Peyer's patch (tissue), 4 donors: Measurements from ENCODE around the gene CATSPERD. TPM values are rescaled to one million over a fixed set of nuclear protein-coding genes. Genes with fewer than 3 reads are reported as not detected.
A peak's percentile ranks its signal among the peaks of the same experiment; 100 is the strongest.

Source experiments
- DNase-seq, 3 donors: peaks; one replicate each; pipeline ENCODE4 v3.0.0-alpha.2; 2017 to 2019
- H3K27ac ChIP-seq, 4 donors: fragments of 200-600 bp; sonication (generic); one replicate each; pipeline ENCODE4 v1.5.1; 2016 to 2019
- H3K27me3 ChIP-seq, 2 donors: fragments of 200-600 bp; sonication (generic); one replicate each; pipeline ENCODE4 v1.5.1; 2019
- H3K36me3 ChIP-seq, 3 donors: fragments of 200-600 bp; sonication (generic); one replicate each; pipeline ENCODE4 v1.5.1; 2016 to 2019
- H3K4me1 ChIP-seq, 4 donors: fragments of 200-600 bp; sonication (generic); one replicate each; pipeline ENCODE4 v1.5.1; 2016 to 2019
- H3K4me3 ChIP-seq, 4 donors: fragments of 200-600 bp; sonication (generic); 1 replicate in 3 of 4; 2 replicates in 1 of 4; pipeline ENCODE4 v1.5.1; 2016 to 2019; ENCODE audit warnings: mild to moderate bottlenecking in 1 of 4
- H3K9me3 ChIP-seq, 4 donors: fragments of 200-600 bp; sonication (generic); one replicate each; pipeline ENCODE4 v1.5.1; 2016 to 2019; ENCODE audit warnings: mild to moderate bottlenecking in 1 of 4
- POLR2A ChIP-seq, 2 donors: fragments of 450-650 bp; IDR thresholded peaks; one replicate each; pipeline ENCODE4 v1.5.1; 2017; ENCODE audit warnings: antibody characterized with exemption in 2 of 2, mild to moderate bottlenecking in 2 of 2, moderate library complexity in 2 of 2
- total RNA-seq, 4 donors: library from RNA; depleted of rRNA; stranded (reverse); fragments of >200 nt; gene quantifications; one replicate each; pipeline ENCODE4 v1.1.0, GENCODE V29; 2016
- TF ChIP-seq, protein P1 (sequence below), 6 experiments: fragments of 450-650 bp in 4 of 6; fragments of 200-600 bp in 2 of 6; sonication (generic) in 1 of 6; IDR thresholded peaks; one replicate each; pipeline ENCODE4 v1.5.1; 2017 to 2019; ENCODE audit warnings: antibody characterized with exemption in 6 of 6, mild to moderate bottlenecking in 3 of 6, moderate library complexity in 1 of 6

The CATSPERD gene
- total RNA-seq, 4 donors from 2014 or later, result not detected

DNA sequence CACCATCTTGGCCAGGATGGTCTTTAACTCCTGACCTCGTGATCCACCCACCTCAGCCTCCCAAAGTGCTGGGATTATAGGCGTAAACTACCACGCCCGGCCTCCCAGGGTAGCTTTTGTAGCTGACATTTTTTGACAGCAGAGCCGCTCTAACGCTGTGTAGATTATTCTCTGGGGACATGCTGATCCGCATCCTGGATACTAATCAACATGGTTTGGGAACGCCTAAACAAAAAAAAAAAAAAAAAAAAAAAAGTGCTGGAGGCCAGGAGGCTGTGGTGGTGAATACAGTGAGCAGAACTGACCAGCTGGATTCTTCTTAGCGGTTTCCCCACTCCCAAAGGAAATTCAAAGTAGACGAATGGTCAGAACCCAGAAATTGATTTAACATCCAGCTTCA is 5.6 kb upstream of the CATSPERD start:
- TF ChIP-seq, protein P1, sequence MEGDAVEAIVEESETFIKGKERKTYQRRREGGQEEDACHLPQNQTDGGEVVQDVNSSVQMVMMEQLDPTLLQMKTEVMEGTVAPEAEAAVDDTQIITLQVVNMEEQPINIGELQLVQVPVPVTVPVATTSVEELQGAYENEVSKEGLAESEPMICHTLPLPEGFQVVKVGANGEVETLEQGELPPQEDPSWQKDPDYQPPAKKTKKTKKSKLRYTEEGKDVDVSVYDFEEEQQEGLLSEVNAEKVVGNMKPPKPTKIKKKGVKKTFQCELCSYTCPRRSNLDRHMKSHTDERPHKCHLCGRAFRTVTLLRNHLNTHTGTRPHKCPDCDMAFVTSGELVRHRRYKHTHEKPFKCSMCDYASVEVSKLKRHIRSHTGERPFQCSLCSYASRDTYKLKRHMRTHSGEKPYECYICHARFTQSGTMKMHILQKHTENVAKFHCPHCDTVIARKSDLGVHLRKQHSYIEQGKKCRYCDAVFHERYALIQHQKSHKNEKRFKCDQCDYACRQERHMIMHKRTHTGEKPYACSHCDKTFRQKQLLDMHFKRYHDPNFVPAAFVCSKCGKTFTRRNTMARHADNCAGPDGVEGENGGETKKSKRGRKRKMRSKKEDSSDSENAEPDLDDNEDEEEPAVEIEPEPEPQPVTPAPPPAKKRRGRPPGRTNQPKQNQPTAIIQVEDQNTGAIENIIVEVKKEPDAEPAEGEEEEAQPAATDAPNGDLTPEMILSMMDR (IDR thresholded peaks at IDR 0.05), result no peak
- no peak for TF ChIP-seq POLR2A (IDR thresholded peaks at IDR 0.05)
- Histone ChIP-seq H3K36me3 (peaks cover 0 to 43% (median 0%) of the 10 kb centered on the region in 3 donors), H3K27ac (no peak overlapping the region), H3K27me3 (no peaks in the 10 kb centered on the region), H3K9me3 (no peaks in the 10 kb centered on the region), H3K4me3 (no peak overlapping the region), H3K4me1 (peaks cover 0 to 17% (median 10%) of the 10 kb centered on the region in 4 donors)
- no peak for DNase-seq

DNA sequence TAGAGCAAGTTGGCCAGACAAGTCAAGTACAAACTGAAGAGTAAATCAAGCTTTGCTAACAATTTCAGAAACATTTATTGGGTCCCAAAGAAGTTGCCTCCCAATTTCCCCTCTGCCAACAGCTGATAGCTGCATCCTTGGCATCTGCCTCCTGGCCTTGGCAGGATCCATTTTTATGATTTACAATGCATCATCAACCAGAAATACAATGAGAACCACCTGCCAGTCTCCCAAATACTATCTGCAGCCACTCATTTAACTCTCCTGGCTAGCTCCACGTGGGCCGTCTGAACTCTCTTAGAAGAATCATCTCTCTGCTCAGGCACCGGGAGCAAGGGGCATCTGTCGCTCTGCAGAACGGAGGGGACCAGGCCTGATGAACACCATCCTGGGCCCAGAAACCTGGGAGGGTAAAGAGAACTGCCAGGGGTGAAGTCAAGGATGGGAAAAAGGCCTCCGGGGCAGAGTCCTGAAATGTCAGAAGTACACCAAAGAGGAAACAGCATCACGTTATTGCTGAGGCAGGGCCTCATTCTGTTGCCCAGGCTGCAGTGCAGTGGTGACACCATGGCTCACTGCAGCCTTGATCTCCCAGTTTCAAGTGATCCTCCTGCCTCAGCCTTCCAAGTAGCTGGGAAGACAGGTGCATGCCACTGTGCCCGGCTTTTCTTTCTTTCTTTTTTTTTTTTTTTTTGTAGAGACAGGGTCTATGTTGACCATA is 3.1 kb upstream of the CATSPERD start:
- no peak for DNase-seq
- TF ChIP-seq, protein P1 (IDR thresholded peaks at IDR 0.05), result no peak
- TF ChIP-seq POLR2A (IDR thresholded peaks at IDR 0.05), result no peak
- no peak overlapping the region for H3K4me3 ChIP-seq
- H3K36me3 ChIP-seq, result peaks cover 0 to 17% (median 0%) of the 10 kb centered on the region in 3 donors
- no peaks in the 10 kb centered on the region for H3K27me3 ChIP-seq
- peaks cover 0 to 17% (median 10%) of the 10 kb centered on the region in 4 donors for H3K4me1 ChIP-seq
- H3K9me3 ChIP-seq, result no peaks in the 10 kb centered on the region
- H3K27ac ChIP-seq, result no peak overlapping the region

DNA sequence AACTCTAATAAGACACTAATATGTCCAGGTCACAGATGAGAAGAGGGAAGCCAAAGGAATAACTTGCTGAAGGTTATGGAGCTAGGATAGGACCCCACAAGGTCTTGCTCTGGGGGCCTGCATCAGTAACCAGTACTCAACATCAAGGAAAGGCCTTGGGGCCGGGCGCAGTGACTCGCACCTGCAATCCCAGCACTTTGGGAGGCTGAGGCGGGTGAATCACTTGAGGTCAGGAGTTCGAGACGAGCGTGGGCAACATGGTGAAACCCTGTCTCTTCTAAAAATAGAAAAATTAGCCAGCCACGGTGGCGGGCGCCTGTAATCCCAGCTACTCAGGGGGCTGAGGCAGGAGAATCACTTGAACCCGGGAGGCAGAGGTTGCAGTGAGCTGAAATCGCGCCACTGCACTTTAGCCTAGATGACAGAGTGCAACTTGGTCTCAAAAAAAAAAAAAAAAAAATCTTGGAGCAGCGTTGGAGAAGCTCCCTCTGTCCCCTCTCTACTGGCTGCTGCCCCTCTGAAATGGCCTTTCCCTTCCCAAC is 2.3 kb upstream of the CATSPERD start:
- peaks cover 0 to 17% (median 10%) of the 10 kb centered on the region in 4 donors for H3K4me1 ChIP-seq
- peaks cover 0 to 10% (median 0%) of the 10 kb centered on the region in 3 donors for H3K36me3 ChIP-seq
- no peak for DNase-seq
- H3K9me3 ChIP-seq, result no peaks in the 10 kb centered on the region
- no peak for TF ChIP-seq POLR2A (IDR thresholded peaks at IDR 0.05)
- TF ChIP-seq, protein P1 (IDR thresholded peaks at IDR 0.05), result no peak
- H3K27me3 ChIP-seq, result no peaks in the 10 kb centered on the region
- H3K4me3 ChIP-seq, result peak overlapping the region in 1 of 4 donors; percentile 96
- no peak overlapping the region for H3K27ac ChIP-seq

DNA sequence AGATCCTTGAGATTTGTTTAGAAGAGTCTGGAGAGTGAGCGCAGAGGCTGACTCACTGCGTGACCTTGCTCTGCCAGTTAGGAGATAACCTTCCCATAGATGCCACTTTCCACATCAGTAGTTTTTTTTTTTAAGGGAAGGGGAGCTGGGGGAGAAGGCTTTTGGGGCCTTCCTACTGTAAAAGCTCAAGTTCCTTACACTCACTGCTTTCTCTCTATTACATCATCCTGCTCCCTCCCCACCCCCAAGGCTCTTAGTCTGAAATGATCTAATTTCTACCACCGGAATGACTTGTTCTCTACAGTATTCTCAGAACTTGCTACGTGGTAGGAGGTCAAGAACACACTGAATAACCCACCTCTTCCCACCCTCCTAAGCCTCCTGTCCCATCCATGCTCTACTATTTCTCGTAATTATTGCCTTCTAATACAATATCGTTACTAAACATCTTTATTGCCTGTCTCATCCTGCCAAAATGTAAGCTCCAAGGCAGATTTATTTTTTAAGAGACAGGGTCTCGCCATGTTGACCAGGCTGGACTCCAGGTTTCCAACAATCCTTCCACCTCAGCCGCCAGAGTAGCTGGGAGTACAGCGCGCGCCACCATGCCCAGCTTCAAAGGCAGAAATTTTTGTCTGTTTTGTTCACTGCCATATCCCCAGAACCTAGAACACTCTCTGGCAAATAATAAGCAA is 1.7 kb upstream of the CATSPERD start:
- TF ChIP-seq POLR2A (IDR thresholded peaks at IDR 0.05), result no peak
- TF ChIP-seq, protein P1 (IDR thresholded peaks at IDR 0.05), result no peak
- Histone ChIP-seq H3K9me3 (no peaks in the 10 kb centered on the region), H3K36me3 (peaks cover 0 to 4% (median 0%) of the 10 kb centered on the region in 3 donors), H3K27me3 (no peaks in the 10 kb centered on the region), H3K27ac (peak overlapping the region in 2 of 4 donors; percentile 94 to 95), H3K4me3 (peak overlapping the region; percentile 78 to 100 (median 98)), H3K4me1 (peaks cover 0 to 17% (median 10%) of the 10 kb centered on the region in 4 donors)
- no peak for DNase-seq

DNA sequence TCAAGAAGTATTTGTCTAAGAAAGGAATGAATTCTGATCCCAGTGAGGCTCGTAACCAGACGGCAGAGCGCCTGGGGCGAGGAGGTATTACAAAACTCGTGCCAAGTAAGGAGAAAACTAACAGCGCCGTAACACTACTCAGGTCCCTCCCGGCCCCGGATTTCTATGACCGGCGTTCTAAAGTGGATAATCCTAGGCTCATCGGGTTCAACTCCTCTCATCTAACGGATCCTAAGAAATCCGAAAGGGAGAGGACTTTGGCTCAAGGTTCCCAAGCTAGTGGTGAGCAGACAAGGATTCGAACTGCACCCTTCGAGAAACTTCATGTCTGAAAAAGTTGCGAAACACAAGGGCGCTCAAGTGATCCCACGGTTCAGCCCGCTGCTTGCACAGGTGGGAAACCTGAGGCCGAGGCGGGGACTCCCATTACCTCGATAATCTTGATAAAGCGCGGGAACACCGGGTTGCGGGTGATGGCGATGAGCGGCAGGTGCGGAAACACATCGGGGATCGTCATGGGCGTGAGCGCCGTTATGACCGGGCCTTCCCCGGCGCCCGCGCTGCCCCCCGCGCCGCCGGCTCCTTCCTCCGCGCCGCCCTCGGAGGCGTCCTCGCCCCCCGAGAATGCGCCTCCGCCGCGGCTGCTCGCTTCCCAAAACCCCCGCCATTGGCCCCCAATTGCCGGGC is 1.0 kb upstream of the CATSPERD start:
- peak overlapping the region; percentile 90 to 97 (median 94) for H3K27ac ChIP-seq
- H3K4me1 ChIP-seq, result peaks cover 0 to 17% (median 10%) of the 10 kb centered on the region in 4 donors
- DNase-seq, result peak in 1 of 3 donors; percentile 61
- H3K9me3 ChIP-seq, result no peaks in the 10 kb centered on the region
- peak overlapping the region; percentile 78 to 100 (median 98) for H3K4me3 ChIP-seq
- no peaks in the 10 kb centered on the region for H3K36me3 ChIP-seq
- TF ChIP-seq, protein P1 (IDR thresholded peaks at IDR 0.05), result no peak
- no peak for TF ChIP-seq POLR2A (IDR thresholded peaks at IDR 0.05)
- no peaks in the 10 kb centered on the region for H3K27me3 ChIP-seq
